WTC11 (cell line): Measurements from ENCODE around the gene OR6B3. TPM values are rescaled to one million over a fixed set of nuclear protein-coding genes. Genes with fewer than 3 reads are reported as not detected.

Experiments used
- ATAC-seq: fragments of 200-7000 bp; cut with Tn5 transposase; 2 replicates; pipeline ENCODE4 v1.10.0; 2021; ENCODE audit warnings: mild to moderate bottlenecking, moderate library complexity
- CTCF ChIA-PET: fragments of 300-600 bp; sonication (Branson Sonifier 250); formaldehyde crosslinking; loops from one replicate; lab custom pipeline; 2021; ENCODE audit warnings: antibody characterized with exemption; lab: Charles Lee
- POLR2A ChIA-PET: fragments of 350-600 bp; sonication (Branson Sonifier 250); formaldehyde crosslinking; loops from one replicate; lab custom pipeline; 2021; ENCODE audit warnings: antibody characterized with exemption; lab: Charles Lee
- DNase-seq: peaks from one replicate; pipeline ENCODE4 v3.0.0; 2021; ENCODE audit warnings: low spot score
- H3K27ac Mint-ChIP-seq: 2 replicates; pipeline ENCODE4 v1.8.0; 2021; ENCODE audit warnings: mixed read lengths
- H3K27me3 Mint-ChIP-seq: 2 replicates; pipeline ENCODE4 v1.8.0; 2021; ENCODE audit warnings: low read depth, mild to moderate bottlenecking, moderate library complexity, mixed read lengths
- H3K36me3 Mint-ChIP-seq: 2 replicates; pipeline ENCODE4 v1.8.0; 2021; ENCODE audit warnings: mixed read lengths
- H3K4me1 Mint-ChIP-seq: 2 replicates; pipeline ENCODE4 v1.8.0; 2022; ENCODE audit warnings: mixed read lengths
- H3K4me3 Mint-ChIP-seq: 2 replicates; pipeline ENCODE4 v1.8.0; 2021; ENCODE audit warnings: mild to moderate bottlenecking, moderate library complexity, mixed read lengths
- H3K9me3 Mint-ChIP-seq: 2 replicates; pipeline ENCODE4 v1.8.0; 2021; ENCODE audit warnings: mixed read lengths
- ATF6 ChIP-seq: sonication (generic); formaldehyde crosslinking; IDR thresholded peaks from 2 replicates; pipeline ENCODE4 v1.8.1; 2023; ENCODE audit warnings: mild to moderate bottlenecking, missing genetic modification reagents
- ESRRA ChIP-seq: sonication (generic); formaldehyde crosslinking; IDR thresholded peaks from 2 replicates; pipeline ENCODE4 v1.8.1; 2022; ENCODE audit warnings: mild to moderate bottlenecking, missing genetic modification reagents, borderline replicate concordance
- GABPB1 ChIP-seq: sonication (generic); formaldehyde crosslinking; IDR thresholded peaks from 2 replicates; pipeline ENCODE4 v1.8.1; 2023; ENCODE audit warnings: mild to moderate bottlenecking, missing genetic modification reagents
- JAZF1 ChIP-seq: fragments of 250-450 bp; sonication (Bioruptor Pico); IDR thresholded peaks from 2 replicates; pipeline ENCODE4 v1.9.0; 2021; ENCODE audit warnings: moderate library complexity, mild to moderate bottlenecking, inconsistent platforms
- JUN ChIP-seq: sonication (generic); formaldehyde crosslinking; IDR thresholded peaks from 2 replicates; pipeline ENCODE4 v1.8.0; 2023; ENCODE audit warnings: mild to moderate bottlenecking, missing genetic modification reagents
- NFE2L1 ChIP-seq: sonication (generic); formaldehyde crosslinking; IDR thresholded peaks from 2 replicates; pipeline ENCODE4 v1.8.1; 2023; ENCODE audit warnings: missing genetic modification reagents
- NFYB ChIP-seq: sonication (generic); formaldehyde crosslinking; conservative IDR thresholded peaks from 2 replicates; pipeline ENCODE4 v1.8.0; 2022; ENCODE audit warnings: low read depth, missing genetic modification reagents
- OVOL2 ChIP-seq: fragments of 250-450 bp; sonication (Bioruptor Pico); IDR thresholded peaks from 2 replicates; pipeline ENCODE4 v1.9.0; 2021; ENCODE audit warnings: mild to moderate bottlenecking, borderline replicate concordance
- SP1 ChIP-seq: sonication (generic); formaldehyde crosslinking; conservative IDR thresholded peaks from 2 replicates; pipeline ENCODE4 v1.8.1; 2022; ENCODE audit warnings: missing genetic modification reagents
- TEAD4 ChIP-seq: sonication (generic); formaldehyde crosslinking; IDR thresholded peaks from 2 replicates; pipeline ENCODE4 v1.8.0; 2022; ENCODE audit warnings: mild to moderate bottlenecking, missing genetic modification reagents
- ZNF263 ChIP-seq: sonication (generic); formaldehyde crosslinking; IDR thresholded peaks from 2 replicates; pipeline ENCODE4 v1.8.1; 2022; ENCODE audit warnings: low read depth, mild to moderate bottlenecking, moderate library complexity, missing genetic modification reagents
- ZNF317 ChIP-seq: sonication (generic); formaldehyde crosslinking; IDR thresholded peaks from 2 replicates; pipeline ENCODE4 v1.8.1; 2023; ENCODE audit warnings: low read depth, mild to moderate bottlenecking, moderate library complexity, missing genetic modification reagents, borderline replicate concordance
- ZNF416 ChIP-seq: fragments of 250-450 bp; sonication (Bioruptor Pico); IDR thresholded peaks from 2 replicates; pipeline ENCODE4 v1.9.0; 2021; ENCODE audit warnings: mild to moderate bottlenecking, inconsistent platforms
- total RNA-seq: library from RNA; stranded (reverse); gene quantifications from 3 replicates; pipeline ENCODE4 v1.2.3, GENCODE V29; 2021
- TF ChIP-seq, protein P1 (sequence below): sonication (generic); formaldehyde crosslinking; IDR thresholded peaks from 2 replicates; pipeline ENCODE4 v1.8.0; 2023; ENCODE audit warnings: missing genetic modification reagents
- TF ChIP-seq, protein P2 (sequence below): sonication (generic); formaldehyde crosslinking; IDR thresholded peaks from 2 replicates; pipeline ENCODE4 v1.8.1; 2023; ENCODE audit warnings: mild to moderate bottlenecking, missing genetic modification reagents, borderline replicate concordance
- TF ChIP-seq, protein P3 (sequence below): sonication (generic); formaldehyde crosslinking; conservative IDR thresholded peaks from 2 replicates; pipeline ENCODE4 v1.8.1; 2022; ENCODE audit warnings: mild to moderate bottlenecking, missing genetic modification reagents
- TF ChIP-seq, protein P4 (sequence below): fragments of 250-450 bp; sonication (Bioruptor Pico); IDR thresholded peaks from 2 replicates; pipeline ENCODE4 v1.8.0; 2021; ENCODE audit warnings: mild to moderate bottlenecking
- TF ChIP-seq, protein P5 (sequence below): fragments of 250-450 bp; sonication (Bioruptor Pico); IDR thresholded peaks from 2 replicates; pipeline ENCODE4 v1.9.0; 2021; ENCODE audit warnings: mild to moderate bottlenecking, borderline replicate concordance
- TF ChIP-seq, protein P6 (sequence below): sonication (generic); formaldehyde crosslinking; IDR thresholded peaks from 2 replicates; pipeline ENCODE4 v1.8.0; 2022; ENCODE audit warnings: mild to moderate bottlenecking, missing genetic modification reagents
- TF ChIP-seq, protein P7 (sequence below): fragments of 250-450 bp; sonication (Bioruptor Pico); IDR thresholded peaks from 2 replicates; pipeline ENCODE4 v1.9.0; 2021; ENCODE audit warnings: moderate library complexity, mild to moderate bottlenecking, inconsistent platforms, borderline replicate concordance

Gene OR6B3
- total RNA-seq, 1 experiment from 2014 or later = not detected

DNA sequence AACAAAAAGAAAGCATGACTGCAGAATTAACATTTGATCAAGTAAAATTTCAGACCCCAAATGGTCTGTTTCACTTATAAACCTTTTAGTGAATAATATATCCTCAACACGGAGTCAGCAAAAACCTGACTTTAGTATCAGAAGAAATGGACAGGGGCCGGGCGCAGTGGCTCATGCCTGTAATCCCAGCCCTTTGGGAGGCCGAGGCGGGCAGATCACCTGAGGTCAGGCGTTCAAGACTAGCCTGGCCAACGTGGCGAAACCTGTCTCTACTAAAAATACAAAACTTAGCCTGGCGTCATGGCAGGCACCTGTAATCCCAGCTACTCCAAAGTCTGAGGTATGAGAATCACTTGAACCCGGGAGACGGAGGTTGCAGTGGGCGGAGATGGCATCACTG, 3.0 kb downstream of the OR6B3 start:
- no peak for ATAC-seq
- no peaks in the 10 kb centered on the region for H3K9me3 Mint-ChIP-seq
- DNase-seq = no peak
- H3K27me3 Mint-ChIP-seq = peaks cover 3% of the 10 kb centered on the region; the same call in 1 of the 2 replicates
- CTCF ChIA-PET = no interaction called here
- H3K4me3 Mint-ChIP-seq = no peak overlapping the region
- H3K27ac Mint-ChIP-seq = no peak overlapping the region
- no peaks in the 10 kb centered on the region for H3K4me1 Mint-ChIP-seq
- no peaks in the 10 kb centered on the region for H3K36me3 Mint-ChIP-seq
- POLR2A ChIA-PET = no interaction called here
- TF ChIP-seq, protein P1, sequence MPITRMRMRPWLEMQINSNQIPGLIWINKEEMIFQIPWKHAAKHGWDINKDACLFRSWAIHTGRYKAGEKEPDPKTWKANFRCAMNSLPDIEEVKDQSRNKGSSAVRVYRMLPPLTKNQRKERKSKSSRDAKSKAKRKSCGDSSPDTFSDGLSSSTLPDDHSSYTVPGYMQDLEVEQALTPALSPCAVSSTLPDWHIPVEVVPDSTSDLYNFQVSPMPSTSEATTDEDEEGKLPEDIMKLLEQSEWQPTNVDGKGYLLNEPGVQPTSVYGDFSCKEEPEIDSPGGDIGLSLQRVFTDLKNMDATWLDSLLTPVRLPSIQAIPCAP = no peak
- TF ChIP-seq, protein P2, sequence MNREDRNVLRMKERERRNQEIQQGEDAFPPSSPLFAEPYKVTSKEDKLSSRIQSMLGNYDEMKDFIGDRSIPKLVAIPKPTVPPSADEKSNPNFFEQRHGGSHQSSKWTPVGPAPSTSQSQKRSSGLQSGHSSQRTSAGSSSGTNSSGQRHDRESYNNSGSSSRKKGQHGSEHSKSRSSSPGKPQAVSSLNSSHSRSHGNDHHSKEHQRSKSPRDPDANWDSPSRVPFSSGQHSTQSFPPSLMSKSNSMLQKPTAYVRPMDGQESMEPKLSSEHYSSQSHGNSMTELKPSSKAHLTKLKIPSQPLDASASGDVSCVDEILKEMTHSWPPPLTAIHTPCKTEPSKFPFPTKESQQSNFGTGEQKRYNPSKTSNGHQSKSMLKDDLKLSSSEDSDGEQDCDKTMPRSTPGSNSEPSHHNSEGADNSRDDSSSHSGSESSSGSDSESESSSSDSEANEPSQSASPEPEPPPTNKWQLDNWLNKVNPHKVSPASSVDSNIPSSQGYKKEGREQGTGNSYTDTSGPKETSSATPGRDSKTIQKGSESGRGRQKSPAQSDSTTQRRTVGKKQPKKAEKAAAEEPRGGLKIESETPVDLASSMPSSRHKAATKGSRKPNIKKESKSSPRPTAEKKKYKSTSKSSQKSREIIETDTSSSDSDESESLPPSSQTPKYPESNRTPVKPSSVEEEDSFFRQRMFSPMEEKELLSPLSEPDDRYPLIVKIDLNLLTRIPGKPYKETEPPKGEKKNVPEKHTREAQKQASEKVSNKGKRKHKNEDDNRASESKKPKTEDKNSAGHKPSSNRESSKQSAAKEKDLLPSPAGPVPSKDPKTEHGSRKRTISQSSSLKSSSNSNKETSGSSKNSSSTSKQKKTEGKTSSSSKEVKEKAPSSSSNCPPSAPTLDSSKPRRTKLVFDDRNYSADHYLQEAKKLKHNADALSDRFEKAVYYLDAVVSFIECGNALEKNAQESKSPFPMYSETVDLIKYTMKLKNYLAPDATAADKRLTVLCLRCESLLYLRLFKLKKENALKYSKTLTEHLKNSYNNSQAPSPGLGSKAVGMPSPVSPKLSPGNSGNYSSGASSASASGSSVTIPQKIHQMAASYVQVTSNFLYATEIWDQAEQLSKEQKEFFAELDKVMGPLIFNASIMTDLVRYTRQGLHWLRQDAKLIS = no peak
- TF ChIP-seq SP1 = no peak
- TF ChIP-seq ATF6 (CRISPR knock-in tag) = no peak
- TF ChIP-seq, protein P3, sequence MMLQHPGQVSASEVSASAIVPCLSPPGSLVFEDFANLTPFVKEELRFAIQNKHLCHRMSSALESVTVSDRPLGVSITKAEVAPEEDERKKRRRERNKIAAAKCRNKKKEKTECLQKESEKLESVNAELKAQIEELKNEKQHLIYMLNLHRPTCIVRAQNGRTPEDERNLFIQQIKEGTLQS (CRISPR knock-in tag) = no peak
- TF ChIP-seq JUN (CRISPR knock-in tag) = no peak
- no peak for TF ChIP-seq NFE2L1 (CRISPR knock-in tag)
- TF ChIP-seq, protein P4, sequence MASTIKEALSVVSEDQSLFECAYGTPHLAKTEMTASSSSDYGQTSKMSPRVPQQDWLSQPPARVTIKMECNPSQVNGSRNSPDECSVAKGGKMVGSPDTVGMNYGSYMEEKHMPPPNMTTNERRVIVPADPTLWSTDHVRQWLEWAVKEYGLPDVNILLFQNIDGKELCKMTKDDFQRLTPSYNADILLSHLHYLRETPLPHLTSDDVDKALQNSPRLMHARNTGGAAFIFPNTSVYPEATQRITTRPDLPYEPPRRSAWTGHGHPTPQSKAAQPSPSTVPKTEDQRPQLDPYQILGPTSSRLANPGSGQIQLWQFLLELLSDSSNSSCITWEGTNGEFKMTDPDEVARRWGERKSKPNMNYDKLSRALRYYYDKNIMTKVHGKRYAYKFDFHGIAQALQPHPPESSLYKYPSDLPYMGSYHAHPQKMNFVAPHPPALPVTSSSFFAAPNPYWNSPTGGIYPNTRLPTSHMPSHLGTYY (CRISPR knock-in tag) = no peak
- TF ChIP-seq ESRRA = no peak
- TF ChIP-seq GABPB1 = no peak
- no peak for TF ChIP-seq TEAD4 (CRISPR knock-in tag)
- TF ChIP-seq, protein P5, sequence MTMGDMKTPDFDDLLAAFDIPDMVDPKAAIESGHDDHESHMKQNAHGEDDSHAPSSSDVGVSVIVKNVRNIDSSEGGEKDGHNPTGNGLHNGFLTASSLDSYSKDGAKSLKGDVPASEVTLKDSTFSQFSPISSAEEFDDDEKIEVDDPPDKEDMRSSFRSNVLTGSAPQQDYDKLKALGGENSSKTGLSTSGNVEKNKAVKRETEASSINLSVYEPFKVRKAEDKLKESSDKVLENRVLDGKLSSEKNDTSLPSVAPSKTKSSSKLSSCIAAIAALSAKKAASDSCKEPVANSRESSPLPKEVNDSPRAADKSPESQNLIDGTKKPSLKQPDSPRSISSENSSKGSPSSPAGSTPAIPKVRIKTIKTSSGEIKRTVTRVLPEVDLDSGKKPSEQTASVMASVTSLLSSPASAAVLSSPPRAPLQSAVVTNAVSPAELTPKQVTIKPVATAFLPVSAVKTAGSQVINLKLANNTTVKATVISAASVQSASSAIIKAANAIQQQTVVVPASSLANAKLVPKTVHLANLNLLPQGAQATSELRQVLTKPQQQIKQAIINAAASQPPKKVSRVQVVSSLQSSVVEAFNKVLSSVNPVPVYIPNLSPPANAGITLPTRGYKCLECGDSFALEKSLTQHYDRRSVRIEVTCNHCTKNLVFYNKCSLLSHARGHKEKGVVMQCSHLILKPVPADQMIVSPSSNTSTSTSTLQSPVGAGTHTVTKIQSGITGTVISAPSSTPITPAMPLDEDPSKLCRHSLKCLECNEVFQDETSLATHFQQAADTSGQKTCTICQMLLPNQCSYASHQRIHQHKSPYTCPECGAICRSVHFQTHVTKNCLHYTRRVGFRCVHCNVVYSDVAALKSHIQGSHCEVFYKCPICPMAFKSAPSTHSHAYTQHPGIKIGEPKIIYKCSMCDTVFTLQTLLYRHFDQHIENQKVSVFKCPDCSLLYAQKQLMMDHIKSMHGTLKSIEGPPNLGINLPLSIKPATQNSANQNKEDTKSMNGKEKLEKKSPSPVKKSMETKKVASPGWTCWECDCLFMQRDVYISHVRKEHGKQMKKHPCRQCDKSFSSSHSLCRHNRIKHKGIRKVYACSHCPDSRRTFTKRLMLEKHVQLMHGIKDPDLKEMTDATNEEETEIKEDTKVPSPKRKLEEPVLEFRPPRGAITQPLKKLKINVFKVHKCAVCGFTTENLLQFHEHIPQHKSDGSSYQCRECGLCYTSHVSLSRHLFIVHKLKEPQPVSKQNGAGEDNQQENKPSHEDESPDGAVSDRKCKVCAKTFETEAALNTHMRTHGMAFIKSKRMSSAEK = no peak
- no peak for TF ChIP-seq ZNF263 (CRISPR knock-in tag)
- TF ChIP-seq JAZF1 = no peak
- TF ChIP-seq, protein P6, sequence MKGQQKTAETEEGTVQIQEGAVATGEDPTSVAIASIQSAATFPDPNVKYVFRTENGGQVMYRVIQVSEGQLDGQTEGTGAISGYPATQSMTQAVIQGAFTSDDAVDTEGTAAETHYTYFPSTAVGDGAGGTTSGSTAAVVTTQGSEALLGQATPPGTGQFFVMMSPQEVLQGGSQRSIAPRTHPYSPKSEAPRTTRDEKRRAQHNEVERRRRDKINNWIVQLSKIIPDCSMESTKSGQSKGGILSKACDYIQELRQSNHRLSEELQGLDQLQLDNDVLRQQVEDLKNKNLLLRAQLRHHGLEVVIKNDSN = no peak
- no peak for TF ChIP-seq ZNF317 (CRISPR knock-in tag)
- no peak for TF ChIP-seq NFYB (CRISPR knock-in tag)
- TF ChIP-seq ZNF416 (CRISPR knock-in tag) = no peak
- TF ChIP-seq, protein P7, sequence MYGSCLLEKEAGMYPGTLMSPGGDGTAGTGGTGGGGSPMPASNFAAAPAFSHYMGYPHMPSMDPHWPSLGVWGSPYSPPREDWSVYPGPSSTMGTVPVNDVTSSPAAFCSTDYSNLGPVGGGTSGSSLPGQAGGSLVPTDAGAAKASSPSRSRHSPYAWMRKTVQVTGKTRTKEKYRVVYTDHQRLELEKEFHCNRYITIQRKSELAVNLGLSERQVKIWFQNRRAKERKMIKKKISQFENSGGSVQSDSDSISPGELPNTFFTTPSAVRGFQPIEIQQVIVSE (CRISPR knock-in tag) = no peak
- no peak for TF ChIP-seq OVOL2
